Central memory CD8-positive, alpha-beta T cell (primary cell): ENCODE data around the gene TRIM63.

Source experiments
- ATAC-seq: fragments of 150-1000 bp; cut with Tn5 transposase; replicated peaks from 2 replicates; pipeline ENCODE4 v1.10.0; 2022; ENCODE audit warnings: mild to moderate bottlenecking, moderate FRiP score, moderate number of reproducible peaks; ENCODE audit not compliant: poor library complexity, severe bottlenecking; ENCODE audit errors: extremely low read depth
- DNase-seq, 2 donors: peaks; one replicate each; pipeline ENCODE4 v3.0.0; 2021; ENCODE audit warnings: low spot score in 2 of 2
- H3K27ac Mint-ChIP-seq: one replicate; pipeline ENCODE4 v1.8.0; 2022; ENCODE audit warnings: low read depth, mild to moderate bottlenecking, moderate library complexity, mixed read lengths
- H3K27me3 Mint-ChIP-seq: one replicate; pipeline ENCODE4 v1.8.0; 2022; ENCODE audit warnings: mixed read lengths
- H3K36me3 Mint-ChIP-seq: one replicate; pipeline ENCODE4 v1.8.0; 2022; ENCODE audit warnings: mild to moderate bottlenecking, moderate library complexity, mixed read lengths; ENCODE audit not compliant: insufficient read depth
- H3K4me1 Mint-ChIP-seq: one replicate; pipeline ENCODE4 v1.8.0; 2022; ENCODE audit warnings: mixed read lengths
- H3K4me3 Mint-ChIP-seq: one replicate; pipeline ENCODE4 v1.8.0; 2022; ENCODE audit warnings: mild to moderate bottlenecking, moderate library complexity, mixed read lengths
- H3K9me3 Mint-ChIP-seq: one replicate; pipeline ENCODE4 v1.8.0; 2022; ENCODE audit warnings: mixed read lengths

TRIM63 gene

GRCh38 chr1:26034504-26035202, 32.8 kb downstream of the TRIM63 start:
- H3K4me3 Mint-ChIP-seq = peak overlapping the region; percentile 95
- no peak overlapping the region for H3K27ac Mint-ChIP-seq
- ATAC-seq (no peak), DNase-seq (no peak)
- H3K27me3 Mint-ChIP-seq = peaks cover 16% of the 10 kb centered on the region
- peaks cover 19% of the 10 kb centered on the region for H3K4me1 Mint-ChIP-seq
- H3K36me3 Mint-ChIP-seq = no peaks in the 10 kb centered on the region
- no peaks in the 10 kb centered on the region for H3K9me3 Mint-ChIP-seq

GRCh38 chr1:26032656-26033357, 34.6 kb downstream of the TRIM63 start:
- no peak overlapping the region for H3K4me3 Mint-ChIP-seq
- H3K27ac Mint-ChIP-seq = no peak overlapping the region

GRCh38 chr1:26031611-26032220, 35.7 kb downstream of the TRIM63 start:
- Mint-ChIP-seq H3K9me3 (no peaks in the 10 kb centered on the region), H3K4me1 (peaks cover 19% of the 10 kb centered on the region), H3K27me3 (peaks cover 10% of the 10 kb centered on the region), H3K27ac (no peak overlapping the region), H3K36me3 (no peaks in the 10 kb centered on the region), H3K4me3 (no peak overlapping the region)
- DNase-seq (no peak), ATAC-seq (no peak)

More at GRCh38 chr1:26032656-26033357, 34.6 kb downstream of the TRIM63 start:
- Mint-ChIP-seq H3K36me3 (no peaks in the 10 kb centered on the region), H3K27me3 (peaks cover 10% of the 10 kb centered on the region), H3K9me3 (no peaks in the 10 kb centered on the region), H3K4me1 (peaks cover 19% of the 10 kb centered on the region)
- ATAC-seq (no peak), DNase-seq (no peak)

DNA sequence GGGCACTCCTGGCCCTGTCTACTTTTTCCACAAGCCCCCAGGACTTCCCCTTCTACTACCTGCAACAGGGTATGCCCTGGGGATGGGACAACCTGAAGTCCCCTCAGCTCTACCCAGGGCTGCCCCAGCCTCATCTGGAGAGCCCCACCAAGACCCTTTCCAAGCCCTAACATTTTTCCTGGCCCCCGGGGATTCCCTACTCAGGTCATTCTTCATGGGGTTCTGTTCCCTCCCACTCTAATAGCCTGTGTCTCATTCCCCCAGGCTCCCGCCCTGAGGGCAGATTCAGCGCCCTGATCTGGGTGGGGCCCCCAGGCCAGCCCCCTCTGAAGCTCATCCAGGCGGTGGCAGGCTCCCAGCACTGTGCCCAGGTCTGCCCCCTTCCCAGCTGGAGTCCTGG, 36.2 kb downstream of the TRIM63 start:
- H3K9me3 Mint-ChIP-seq = no peaks in the 10 kb centered on the region
- ATAC-seq = no peak
- no peak overlapping the region for H3K27ac Mint-ChIP-seq
- H3K36me3 Mint-ChIP-seq = no peaks in the 10 kb centered on the region
- peaks cover 10% of the 10 kb centered on the region for H3K27me3 Mint-ChIP-seq
- H3K4me1 Mint-ChIP-seq = peaks cover 18% of the 10 kb centered on the region
- H3K4me3 Mint-ChIP-seq = no peak overlapping the region
- no peak for DNase-seq

- peaks cover 8% of the 10 kb centered on the region for H3K4me1 Mint-ChIP-seq
Measured at GRCh38 chr1:26029864-26030481, 37.5 kb downstream of the TRIM63 start.

DNA sequence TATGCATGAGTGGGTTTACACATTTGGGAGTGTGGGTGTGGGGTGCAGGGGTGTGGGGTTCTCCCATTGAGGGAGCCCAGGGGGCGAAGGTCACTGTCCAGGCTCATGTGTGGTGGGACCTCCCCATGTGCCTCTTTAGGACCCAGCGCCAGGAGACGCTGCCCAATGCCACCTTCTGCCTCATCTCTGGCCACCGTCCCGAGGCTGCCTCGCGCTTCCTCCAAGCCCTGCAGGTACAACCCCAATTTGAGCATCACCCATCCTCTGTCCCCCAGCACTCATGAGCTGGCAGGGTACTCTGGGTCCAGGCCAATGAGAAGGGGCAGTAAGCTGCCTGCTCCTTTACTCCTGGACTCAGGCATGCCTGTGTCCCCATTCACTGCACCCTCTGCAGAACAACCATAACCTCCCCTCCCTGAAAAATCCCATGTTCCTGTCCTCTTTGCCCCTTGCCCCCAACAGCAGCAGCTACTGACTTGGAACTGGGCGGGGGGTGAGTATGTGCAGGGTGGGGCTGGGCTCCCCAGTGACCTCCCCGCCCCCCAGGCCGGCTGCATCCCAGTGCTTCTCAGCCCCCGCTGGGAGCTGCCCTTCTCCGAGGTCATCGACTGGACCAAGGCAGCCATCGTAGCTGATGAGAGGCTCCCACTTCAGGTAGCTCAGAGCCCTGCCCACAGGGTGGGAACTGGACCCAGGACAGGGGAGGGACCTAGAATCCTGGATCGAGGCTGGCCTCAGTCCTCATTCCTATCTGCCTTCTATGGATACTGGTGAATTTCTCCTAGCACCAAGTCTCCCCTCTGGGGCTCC, 38.2 kb downstream of the TRIM63 start:
- peaks cover under 1% of the 10 kb centered on the region for H3K4me1 Mint-ChIP-seq
- no peak for DNase-seq
- H3K27me3 Mint-ChIP-seq = peaks cover 10% of the 10 kb centered on the region
- ATAC-seq = no peak
- no peaks in the 10 kb centered on the region for H3K9me3 Mint-ChIP-seq
- no peak overlapping the region for H3K27ac Mint-ChIP-seq
- no peak overlapping the region for H3K4me3 Mint-ChIP-seq
- no peaks in the 10 kb centered on the region for H3K36me3 Mint-ChIP-seq

More at GRCh38 chr1:26029864-26030481, 37.5 kb downstream of the TRIM63 start:
- no peak overlapping the region for H3K4me3 Mint-ChIP-seq
- H3K27ac Mint-ChIP-seq = no peak overlapping the region
- H3K27me3 Mint-ChIP-seq = peaks cover 10% of the 10 kb centered on the region
- ATAC-seq = no peak
- no peaks in the 10 kb centered on the region for H3K9me3 Mint-ChIP-seq
- DNase-seq = no peak
- H3K36me3 Mint-ChIP-seq = no peaks in the 10 kb centered on the region

- Mint-ChIP-seq H3K36me3 (no peaks in the 10 kb centered on the region), H3K9me3 (no peaks in the 10 kb centered on the region), H3K4me1 (no peaks in the 10 kb centered on the region), H3K4me3 (no peak overlapping the region), H3K27me3 (peaks cover 10% of the 10 kb centered on the region), H3K27ac (no peak overlapping the region)
- ATAC-seq (no peak), DNase-seq (no peak)
Measured at GRCh38 chr1:26028490-26028980, 38.9 kb downstream of the TRIM63 start.

DNA sequence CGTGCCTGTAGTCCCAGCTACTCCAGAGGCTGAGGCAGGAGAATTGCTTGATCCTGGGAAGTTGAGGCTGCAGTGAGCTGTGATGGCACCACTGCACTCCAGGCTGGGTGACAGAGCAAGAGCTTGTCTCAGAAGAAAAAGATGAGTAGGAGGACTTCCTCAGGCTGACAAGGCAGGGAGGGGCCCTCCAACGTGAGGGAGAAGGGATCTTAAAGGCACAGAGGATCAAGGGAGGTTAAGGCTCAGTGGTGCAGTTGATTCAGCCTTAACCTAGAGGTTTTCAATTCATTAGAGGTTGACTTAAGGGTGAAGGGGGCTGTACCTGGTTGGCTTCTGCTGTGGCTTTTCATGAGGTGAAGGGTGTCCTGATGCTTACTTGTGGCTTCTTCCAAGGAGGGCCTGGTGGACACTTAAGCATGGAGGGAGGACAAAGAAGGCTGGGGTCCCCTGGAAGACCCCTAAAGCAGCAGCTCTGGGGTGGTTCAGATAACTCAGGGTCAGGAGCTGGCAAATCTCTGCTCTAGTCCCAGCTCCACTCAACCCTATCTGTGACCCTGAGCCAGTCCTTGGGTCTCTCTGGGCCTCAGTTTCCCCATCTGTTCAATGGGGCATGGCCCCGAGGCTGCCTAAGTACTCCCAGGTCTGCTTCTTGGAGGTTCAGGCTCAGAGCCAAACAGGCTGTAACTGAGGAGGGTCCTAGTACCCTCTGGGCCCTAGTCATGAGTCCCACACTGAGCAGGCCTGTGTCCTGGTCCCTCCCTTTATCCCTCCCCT, 39.5 kb downstream of the TRIM63 start:
- H3K4me1 Mint-ChIP-seq = no peaks in the 10 kb centered on the region
- no peak overlapping the region for H3K4me3 Mint-ChIP-seq
- no peak for DNase-seq
- peak overlapping the region; percentile 4 for H3K27ac Mint-ChIP-seq
- H3K27me3 Mint-ChIP-seq = peaks cover 10% of the 10 kb centered on the region
- ATAC-seq = no peak
- H3K36me3 Mint-ChIP-seq = no peaks in the 10 kb centered on the region
- no peaks in the 10 kb centered on the region for H3K9me3 Mint-ChIP-seq

GRCh38 chr1:26025517-26025916, 41.9 kb downstream of the TRIM63 start:
- Mint-ChIP-seq H3K27me3 (peaks cover 8% of the 10 kb centered on the region), H3K4me3 (no peak overlapping the region), H3K36me3 (no peaks in the 10 kb centered on the region), H3K27ac (no peak overlapping the region), H3K4me1 (no peaks in the 10 kb centered on the region), H3K9me3 (no peaks in the 10 kb centered on the region)
- ATAC-seq (no peak), DNase-seq (no peak)

DNA sequence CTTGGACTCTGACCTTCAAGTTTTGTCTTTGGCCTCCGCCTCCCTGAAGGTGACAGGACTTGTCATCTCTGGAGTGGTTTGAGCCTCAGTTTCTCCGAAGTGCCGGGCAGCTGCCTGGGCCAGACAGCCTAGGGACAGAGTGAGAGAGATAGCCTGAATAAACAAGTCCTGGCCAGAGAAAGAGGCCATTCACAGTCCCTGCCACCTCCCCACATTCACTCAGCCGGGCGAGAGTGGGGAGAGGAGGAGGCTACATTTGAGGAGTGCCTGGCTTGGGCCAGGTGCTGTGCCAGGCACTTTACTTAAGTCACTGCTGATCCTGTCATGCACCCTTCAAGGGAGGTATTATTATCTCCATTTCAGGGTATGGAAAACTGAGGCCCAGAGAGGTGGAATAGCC, 42.4 kb downstream of the TRIM63 start:
- no peaks in the 10 kb centered on the region for H3K4me1 Mint-ChIP-seq
- H3K36me3 Mint-ChIP-seq = no peaks in the 10 kb centered on the region
- DNase-seq (no peak), ATAC-seq (no peak)
- H3K27me3 Mint-ChIP-seq = peaks cover 7% of the 10 kb centered on the region
- no peak overlapping the region for H3K4me3 Mint-ChIP-seq
- H3K27ac Mint-ChIP-seq = no peak overlapping the region
- no peaks in the 10 kb centered on the region for H3K9me3 Mint-ChIP-seq

GRCh38 chr1:26023826-26024225, 43.6 kb downstream of the TRIM63 start:
- DNase-seq (no peak), ATAC-seq (no peak)
- Mint-ChIP-seq H3K4me3 (no peak overlapping the region), H3K27ac (no peak overlapping the region), H3K27me3 (peaks cover 7% of the 10 kb centered on the region), H3K4me1 (no peaks in the 10 kb centered on the region), H3K9me3 (no peaks in the 10 kb centered on the region), H3K36me3 (no peaks in the 10 kb centered on the region)
